NB4 (cell line): Measurements from ENCODE around the gene EXOC3L2.

Source experiments
- MYC ChIP-seq: IDR thresholded peaks from 2 replicates; pipeline ENCODE4 v1.6.1; 2011; ENCODE audit warnings: low read depth, low read length
- TF ChIP-seq, protein P1 (sequence below): IDR thresholded peaks from one replicate; pipeline ENCODE4 v1.5.1; 2012; ENCODE audit warnings: low read depth, low read length

DNA sequence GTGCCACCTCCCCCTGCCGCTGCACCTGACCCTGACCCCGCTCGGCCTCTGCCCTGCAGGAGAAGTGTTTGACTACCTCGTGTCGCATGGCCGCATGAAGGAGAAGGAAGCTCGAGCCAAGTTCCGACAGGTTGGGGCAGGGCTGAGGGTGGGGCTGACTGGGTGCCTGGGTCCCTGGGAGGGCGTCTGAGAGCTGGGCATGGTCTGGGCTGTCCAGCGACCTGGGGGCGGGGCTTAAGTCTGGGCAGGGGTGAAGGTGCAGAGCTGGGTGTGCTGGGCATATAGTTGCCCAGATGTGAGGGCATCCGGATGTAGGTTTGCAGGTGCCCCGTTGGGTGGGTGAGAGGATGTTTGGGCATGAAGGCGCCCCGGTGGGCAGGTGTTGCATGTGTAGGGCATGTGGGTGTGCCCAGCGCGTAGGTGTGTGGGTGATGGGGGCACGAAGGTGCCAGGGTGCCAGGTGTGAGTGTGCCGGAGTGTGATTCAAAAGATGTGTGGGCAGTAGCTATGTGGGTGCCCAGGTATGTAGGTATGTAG, 19.6 kb upstream of the EXOC3L2 start:
- TF ChIP-seq, protein P1, sequence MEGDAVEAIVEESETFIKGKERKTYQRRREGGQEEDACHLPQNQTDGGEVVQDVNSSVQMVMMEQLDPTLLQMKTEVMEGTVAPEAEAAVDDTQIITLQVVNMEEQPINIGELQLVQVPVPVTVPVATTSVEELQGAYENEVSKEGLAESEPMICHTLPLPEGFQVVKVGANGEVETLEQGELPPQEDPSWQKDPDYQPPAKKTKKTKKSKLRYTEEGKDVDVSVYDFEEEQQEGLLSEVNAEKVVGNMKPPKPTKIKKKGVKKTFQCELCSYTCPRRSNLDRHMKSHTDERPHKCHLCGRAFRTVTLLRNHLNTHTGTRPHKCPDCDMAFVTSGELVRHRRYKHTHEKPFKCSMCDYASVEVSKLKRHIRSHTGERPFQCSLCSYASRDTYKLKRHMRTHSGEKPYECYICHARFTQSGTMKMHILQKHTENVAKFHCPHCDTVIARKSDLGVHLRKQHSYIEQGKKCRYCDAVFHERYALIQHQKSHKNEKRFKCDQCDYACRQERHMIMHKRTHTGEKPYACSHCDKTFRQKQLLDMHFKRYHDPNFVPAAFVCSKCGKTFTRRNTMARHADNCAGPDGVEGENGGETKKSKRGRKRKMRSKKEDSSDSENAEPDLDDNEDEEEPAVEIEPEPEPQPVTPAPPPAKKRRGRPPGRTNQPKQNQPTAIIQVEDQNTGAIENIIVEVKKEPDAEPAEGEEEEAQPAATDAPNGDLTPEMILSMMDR, result no peak
- no peak for TF ChIP-seq MYC
